22Rv1 (cell line): ENCODE measurements around the gene RHOB.

Experiments used
- CTCF ChIP-seq: fragments of 450-650 bp; IDR thresholded peaks from 2 replicates; pipeline ENCODE4 v1.5.1; 2017; ENCODE audit warnings: mild to moderate bottlenecking
- ZFX ChIP-seq: fragments of 450-650 bp; IDR thresholded peaks from 2 replicates; pipeline ENCODE4 v1.6.1; 2017; ENCODE audit warnings: antibody characterized with exemption, borderline replicate concordance

DNA sequence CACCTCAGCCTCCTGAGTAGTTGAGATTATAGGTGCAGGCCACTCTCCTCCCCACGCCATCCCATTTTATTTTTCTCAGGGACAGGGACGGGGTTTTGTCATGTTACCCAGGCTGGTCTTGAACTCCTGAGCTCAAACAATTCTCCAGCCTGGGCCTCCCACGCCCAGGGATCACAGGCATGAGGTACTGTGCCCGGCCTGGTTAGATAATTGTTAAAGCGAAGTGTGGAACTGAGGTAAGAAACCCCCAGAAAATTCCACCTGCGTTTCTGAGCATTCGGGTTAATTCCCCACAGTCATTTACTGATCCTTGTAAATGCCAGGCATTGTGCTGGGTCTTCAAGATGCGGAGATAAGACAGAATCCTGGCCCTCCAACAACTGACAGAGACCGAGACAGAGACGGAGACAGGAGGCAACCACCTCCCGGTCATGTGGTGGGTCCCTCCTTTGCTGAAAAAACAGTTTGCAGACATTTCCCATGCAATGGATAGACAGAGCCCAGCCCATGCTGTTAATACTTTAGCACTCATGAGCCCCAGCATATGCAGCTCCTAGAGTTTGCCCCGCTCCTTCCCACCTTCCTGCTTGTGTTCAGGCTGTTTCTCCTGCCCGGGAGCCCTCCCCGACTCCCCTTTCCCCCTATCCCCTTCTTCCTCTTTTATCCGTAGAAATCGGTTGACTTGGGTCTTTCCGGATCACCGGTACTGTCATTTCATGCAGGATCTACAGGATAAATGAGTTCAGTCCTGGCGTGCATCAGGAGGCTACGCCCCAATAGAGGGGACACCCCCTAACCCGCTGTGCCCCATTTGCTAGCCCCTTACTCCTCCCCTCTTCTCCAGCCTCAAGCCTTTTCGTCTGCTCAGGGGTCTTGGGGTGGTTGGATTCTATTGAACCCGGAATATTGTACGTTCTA, 1.6 kb upstream of the RHOB start:
- TF ChIP-seq CTCF (no peak), ZFX (no peak)
